HFFc6 (cell line): ENCODE results near the gene PRDX1. TPM values are rescaled to one million over a fixed set of nuclear protein-coding genes. Genes with fewer than 3 reads are reported as not detected.

Experiments
- DNase-seq: peaks from one replicate; pipeline ENCODE4 v3.0.0-alpha.2; 2018
- H3K27ac Mint-ChIP-seq: 2 replicates; pipeline ENCODE4 v1.8.0; 2020; ENCODE audit warnings: mild to moderate bottlenecking, mixed read lengths
- H3K27me3 Mint-ChIP-seq: 2 replicates; pipeline ENCODE4 v1.8.0; 2021; ENCODE audit warnings: mild to moderate bottlenecking, moderate library complexity, mixed read lengths; ENCODE audit not compliant: insufficient read depth
- H3K36me3 Mint-ChIP-seq: 2 replicates; pipeline ENCODE4 v1.8.0; 2021; ENCODE audit warnings: low read depth, mixed read lengths
- H3K4me1 Mint-ChIP-seq: 2 replicates; pipeline ENCODE4 v1.8.0; 2020; ENCODE audit warnings: low read depth, mixed read lengths
- H3K4me3 Mint-ChIP-seq: 2 replicates; pipeline ENCODE4 v1.8.0; 2020; ENCODE audit warnings: mild to moderate bottlenecking, moderate library complexity, mixed read lengths
- H3K9me3 Mint-ChIP-seq: 2 replicates; pipeline ENCODE4 v1.8.0; 2020; ENCODE audit warnings: mild to moderate bottlenecking, mixed read lengths
- total RNA-seq, 6 experiments: library from RNA; stranded (reverse); fragmentation: NEBNext Ultra II Directional; extraction: Animal tissue kit (Norgen Biotek cat#: 25700); gene quantifications; 2 replicates in 1 of 6; 3 replicates in 5 of 6; pipeline ENCODE4 v1.2.3, GENCODE V29; 2021
- TF ChIP-seq, protein P1 (sequence below): fragments of 200-600 bp; sonication (generic); IDR thresholded peaks from 2 replicates; pipeline ENCODE4 v1.5.0; 2021; ENCODE audit warnings: antibody characterized with exemption, mild to moderate bottlenecking

The PRDX1 gene
- total RNA-seq, 6 experiments from 2014 or later, result 798 to 1,123 (median 999) TPM

DNA sequence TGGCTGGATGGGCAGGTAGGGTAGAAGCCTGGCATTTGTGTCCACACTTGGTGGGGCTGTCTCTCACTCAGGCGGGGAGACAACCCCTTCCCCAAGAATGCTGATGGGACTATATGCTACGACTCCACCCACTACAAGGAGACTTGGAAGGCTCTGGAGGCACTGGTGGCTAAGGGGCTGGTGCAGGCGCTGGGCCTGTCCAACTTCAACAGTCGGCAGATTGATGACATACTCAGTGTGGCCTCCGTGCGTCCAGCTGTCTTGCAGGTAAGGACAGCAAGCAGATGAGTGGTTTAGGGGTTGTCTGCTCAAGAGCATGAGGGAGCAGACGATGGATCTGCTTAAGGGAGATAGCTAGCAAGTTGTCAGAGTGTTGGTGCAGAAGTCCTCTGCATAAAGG is 46.2 kb upstream of the PRDX1 start:
- no peak overlapping the region for H3K4me3 Mint-ChIP-seq
- H3K36me3 Mint-ChIP-seq, result peaks cover 13% of the 10 kb centered on the region
- H3K27ac Mint-ChIP-seq, result no peak overlapping the region
- no peak for DNase-seq
- no peaks in the 10 kb centered on the region for H3K9me3 Mint-ChIP-seq
- H3K27me3 Mint-ChIP-seq, result no peaks in the 10 kb centered on the region; the same call in 1 of the 2 replicates
- peaks cover 6% of the 10 kb centered on the region for H3K4me1 Mint-ChIP-seq
- TF ChIP-seq, protein P1, sequence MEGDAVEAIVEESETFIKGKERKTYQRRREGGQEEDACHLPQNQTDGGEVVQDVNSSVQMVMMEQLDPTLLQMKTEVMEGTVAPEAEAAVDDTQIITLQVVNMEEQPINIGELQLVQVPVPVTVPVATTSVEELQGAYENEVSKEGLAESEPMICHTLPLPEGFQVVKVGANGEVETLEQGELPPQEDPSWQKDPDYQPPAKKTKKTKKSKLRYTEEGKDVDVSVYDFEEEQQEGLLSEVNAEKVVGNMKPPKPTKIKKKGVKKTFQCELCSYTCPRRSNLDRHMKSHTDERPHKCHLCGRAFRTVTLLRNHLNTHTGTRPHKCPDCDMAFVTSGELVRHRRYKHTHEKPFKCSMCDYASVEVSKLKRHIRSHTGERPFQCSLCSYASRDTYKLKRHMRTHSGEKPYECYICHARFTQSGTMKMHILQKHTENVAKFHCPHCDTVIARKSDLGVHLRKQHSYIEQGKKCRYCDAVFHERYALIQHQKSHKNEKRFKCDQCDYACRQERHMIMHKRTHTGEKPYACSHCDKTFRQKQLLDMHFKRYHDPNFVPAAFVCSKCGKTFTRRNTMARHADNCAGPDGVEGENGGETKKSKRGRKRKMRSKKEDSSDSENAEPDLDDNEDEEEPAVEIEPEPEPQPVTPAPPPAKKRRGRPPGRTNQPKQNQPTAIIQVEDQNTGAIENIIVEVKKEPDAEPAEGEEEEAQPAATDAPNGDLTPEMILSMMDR, result no peak

DNA sequence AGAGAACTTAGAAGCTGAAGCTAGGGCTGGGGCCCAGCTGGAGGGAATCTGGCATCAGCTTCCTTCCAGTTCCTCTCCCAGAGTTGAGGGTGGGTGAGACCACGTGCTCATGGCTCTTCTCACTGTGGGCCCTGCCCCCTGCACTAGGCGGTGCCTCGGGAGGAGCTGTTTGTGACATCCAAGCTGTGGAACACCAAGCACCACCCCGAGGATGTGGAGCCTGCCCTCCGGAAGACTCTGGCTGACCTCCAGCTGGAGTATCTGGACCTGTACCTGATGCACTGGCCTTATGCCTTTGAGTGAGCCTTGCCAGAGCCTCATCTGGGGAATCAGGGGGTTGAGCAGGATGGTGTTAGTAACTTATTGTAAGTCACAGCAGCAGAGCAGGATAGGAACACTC is 45.0 kb upstream of the PRDX1 start:
- Mint-ChIP-seq H3K4me1 (peaks cover 6% of the 10 kb centered on the region), H3K9me3 (no peaks in the 10 kb centered on the region), H3K27me3 (no peaks in the 10 kb centered on the region; the same call in 1 of the 2 replicates), H3K27ac (no peak overlapping the region), H3K4me3 (no peak overlapping the region), H3K36me3 (peaks cover 17% of the 10 kb centered on the region)
- TF ChIP-seq, protein P1, result no peak
- DNase-seq, result no peak

DNA sequence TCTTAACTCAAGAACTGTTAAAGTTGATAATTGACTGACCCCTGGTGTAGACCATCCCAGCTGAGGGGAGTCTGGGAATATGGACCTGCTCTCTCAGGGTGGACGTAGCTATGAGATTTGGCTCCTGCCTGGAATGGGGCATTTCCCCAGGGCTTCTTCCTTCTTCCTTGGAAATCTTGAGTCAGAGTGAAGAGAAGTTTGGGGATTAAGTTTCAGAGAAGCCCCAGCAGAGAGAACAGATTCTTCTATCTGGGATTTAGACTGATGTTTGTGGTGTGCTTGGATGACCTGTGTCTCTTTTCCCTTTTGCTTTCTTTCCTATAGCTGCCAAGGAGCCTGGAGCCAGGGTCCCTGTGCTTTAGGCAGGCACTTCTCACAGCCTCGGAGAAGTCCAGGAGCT is 42.2 kb upstream of the PRDX1 start:
- no peak overlapping the region for H3K27ac Mint-ChIP-seq
- TF ChIP-seq, protein P1, result no peak
- H3K4me3 Mint-ChIP-seq, result no peak overlapping the region
- H3K36me3 Mint-ChIP-seq, result peaks cover 24% of the 10 kb centered on the region
- no peaks in the 10 kb centered on the region for H3K9me3 Mint-ChIP-seq
- DNase-seq, result no peak
- H3K27me3 Mint-ChIP-seq, result no peaks in the 10 kb centered on the region; the same call in 1 of the 2 replicates
- H3K4me1 Mint-ChIP-seq, result no peaks in the 10 kb centered on the region

DNA sequence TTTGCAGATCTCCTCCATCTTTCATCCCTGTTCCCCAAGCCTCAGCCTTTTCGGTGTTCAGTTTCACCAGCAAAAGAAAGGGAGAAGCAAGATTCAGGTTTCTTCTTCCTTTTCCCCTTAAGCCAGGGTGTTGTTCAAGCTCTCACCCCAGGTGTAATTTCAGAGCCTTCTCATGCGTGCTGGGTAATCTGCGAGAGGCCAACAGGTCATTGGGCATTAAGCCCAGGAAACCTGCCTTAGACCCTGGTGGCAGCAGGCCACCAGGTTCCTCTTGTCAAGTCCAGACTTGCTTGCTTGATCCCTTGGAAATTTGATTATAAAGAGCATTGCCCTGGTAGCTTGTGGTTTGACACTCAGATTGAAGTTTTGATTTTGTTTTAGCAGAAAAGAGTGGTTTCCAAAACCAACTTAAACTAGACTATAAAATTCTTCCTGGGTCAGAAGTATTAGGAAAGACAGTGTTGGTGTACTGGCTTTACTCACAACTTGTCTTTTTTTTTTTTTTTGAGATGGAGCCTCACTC is 35.8 kb upstream of the PRDX1 start:
- Mint-ChIP-seq H3K4me3 (no peak overlapping the region), H3K27ac (no peak overlapping the region), H3K4me1 (peaks cover 12% of the 10 kb centered on the region), H3K9me3 (no peaks in the 10 kb centered on the region), H3K27me3 (no peaks in the 10 kb centered on the region), H3K36me3 (peaks cover 19% of the 10 kb centered on the region)
- TF ChIP-seq, protein P1, result no peak
- DNase-seq, result no peak

DNA sequence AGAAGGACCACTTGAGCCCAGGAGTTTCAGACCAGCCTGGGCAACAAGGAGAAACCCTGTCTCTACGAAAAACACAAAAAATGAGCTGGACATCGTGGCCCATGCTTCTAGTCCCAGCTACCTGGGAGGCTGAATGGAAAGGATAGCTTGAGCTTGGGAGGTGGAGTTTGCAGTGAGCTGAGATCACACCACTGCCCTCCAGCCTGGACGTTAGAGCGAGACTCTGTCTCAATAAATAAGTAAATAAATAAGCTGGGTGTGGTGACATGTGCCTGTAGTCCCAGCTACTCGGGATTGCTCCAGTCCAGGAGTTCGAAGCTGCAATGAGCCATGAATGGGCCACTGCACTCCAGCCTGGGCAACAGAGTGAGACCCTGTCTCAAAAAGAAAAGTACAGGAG is 32.5 kb upstream of the PRDX1 start:
- Mint-ChIP-seq H3K27ac (no peak overlapping the region), H3K4me3 (no peak overlapping the region), H3K27me3 (peaks cover 3% of the 10 kb centered on the region; the same call in 1 of the 2 replicates), H3K9me3 (no peaks in the 10 kb centered on the region), H3K4me1 (peaks cover 26% of the 10 kb centered on the region), H3K36me3 (peaks cover 13% of the 10 kb centered on the region)
- DNase-seq, result no peak
- TF ChIP-seq, protein P1, result no peak
